D721Med (cell line): ENCODE data around the gene ACBD7.

Experiments
- DNase-seq: peaks from one replicate; pipeline ENCODE4 v3.0.0; 2011; ENCODE audit warnings: low spot score; ENCODE audit not compliant: insufficient read length
- FAIRE-seq: peaks from 2 replicates; lab custom pipeline; 2011; peaks lifted over from hg19 to GRCh38; lab: Jason Lieb, UNC
- TF ChIP-seq, protein P1 (sequence below): IDR thresholded peaks from 2 replicates; pipeline ENCODE4 v1.5.1; 2012; ENCODE audit warnings: mild to moderate bottlenecking, control low read depth; ENCODE audit not compliant: insufficient read depth; ENCODE audit errors: missing control alignments

The ACBD7 gene

GRCh38 chr10:15027741-15028140 is 60.8 kb downstream of the ACBD7 start:
- FAIRE-seq (no peak), DNase-seq (no peak)
- TF ChIP-seq, protein P1, sequence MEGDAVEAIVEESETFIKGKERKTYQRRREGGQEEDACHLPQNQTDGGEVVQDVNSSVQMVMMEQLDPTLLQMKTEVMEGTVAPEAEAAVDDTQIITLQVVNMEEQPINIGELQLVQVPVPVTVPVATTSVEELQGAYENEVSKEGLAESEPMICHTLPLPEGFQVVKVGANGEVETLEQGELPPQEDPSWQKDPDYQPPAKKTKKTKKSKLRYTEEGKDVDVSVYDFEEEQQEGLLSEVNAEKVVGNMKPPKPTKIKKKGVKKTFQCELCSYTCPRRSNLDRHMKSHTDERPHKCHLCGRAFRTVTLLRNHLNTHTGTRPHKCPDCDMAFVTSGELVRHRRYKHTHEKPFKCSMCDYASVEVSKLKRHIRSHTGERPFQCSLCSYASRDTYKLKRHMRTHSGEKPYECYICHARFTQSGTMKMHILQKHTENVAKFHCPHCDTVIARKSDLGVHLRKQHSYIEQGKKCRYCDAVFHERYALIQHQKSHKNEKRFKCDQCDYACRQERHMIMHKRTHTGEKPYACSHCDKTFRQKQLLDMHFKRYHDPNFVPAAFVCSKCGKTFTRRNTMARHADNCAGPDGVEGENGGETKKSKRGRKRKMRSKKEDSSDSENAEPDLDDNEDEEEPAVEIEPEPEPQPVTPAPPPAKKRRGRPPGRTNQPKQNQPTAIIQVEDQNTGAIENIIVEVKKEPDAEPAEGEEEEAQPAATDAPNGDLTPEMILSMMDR, result no peak
